OCI-LY3 (cell line): Measurements from ENCODE around the gene ARPC5.

Experiments
- EZH2phosphoT487 ChIP-seq: fragments of 200-600 bp; shearing (Covaris generic); IDR thresholded peaks from 2 replicates; pipeline ENCODE4 v1.6.1; 2018; ENCODE audit warnings: antibody characterized with exemption, mixed run types, low read depth
- TF ChIP-seq, protein P1 (sequence below): fragments of 200-600, 300-600 bp; sonication (generic); IDR thresholded peaks from 2 replicates; pipeline ENCODE4 v1.5.1; 2014; ENCODE audit warnings: antibody characterized with exemption, low read length, low read depth

DNA sequence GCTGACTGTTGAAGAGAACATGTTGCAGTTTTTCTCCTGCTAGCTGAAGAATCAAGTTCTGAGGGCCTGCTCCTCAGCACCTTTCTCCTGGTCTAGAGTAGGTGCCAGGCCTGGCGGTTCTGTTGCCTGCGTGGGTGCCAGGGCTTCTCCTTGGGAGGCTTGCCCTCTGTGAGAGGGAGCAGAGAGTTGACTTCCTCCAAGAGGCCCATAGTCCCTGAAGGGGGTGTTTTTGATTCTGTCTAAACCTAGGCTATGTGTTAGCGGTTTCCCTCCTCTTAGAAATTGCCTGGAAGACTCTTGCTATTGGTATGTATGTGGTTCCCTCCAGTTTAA lies 17.8 kb upstream of the ARPC5 start:
- TF ChIP-seq, protein P1, sequence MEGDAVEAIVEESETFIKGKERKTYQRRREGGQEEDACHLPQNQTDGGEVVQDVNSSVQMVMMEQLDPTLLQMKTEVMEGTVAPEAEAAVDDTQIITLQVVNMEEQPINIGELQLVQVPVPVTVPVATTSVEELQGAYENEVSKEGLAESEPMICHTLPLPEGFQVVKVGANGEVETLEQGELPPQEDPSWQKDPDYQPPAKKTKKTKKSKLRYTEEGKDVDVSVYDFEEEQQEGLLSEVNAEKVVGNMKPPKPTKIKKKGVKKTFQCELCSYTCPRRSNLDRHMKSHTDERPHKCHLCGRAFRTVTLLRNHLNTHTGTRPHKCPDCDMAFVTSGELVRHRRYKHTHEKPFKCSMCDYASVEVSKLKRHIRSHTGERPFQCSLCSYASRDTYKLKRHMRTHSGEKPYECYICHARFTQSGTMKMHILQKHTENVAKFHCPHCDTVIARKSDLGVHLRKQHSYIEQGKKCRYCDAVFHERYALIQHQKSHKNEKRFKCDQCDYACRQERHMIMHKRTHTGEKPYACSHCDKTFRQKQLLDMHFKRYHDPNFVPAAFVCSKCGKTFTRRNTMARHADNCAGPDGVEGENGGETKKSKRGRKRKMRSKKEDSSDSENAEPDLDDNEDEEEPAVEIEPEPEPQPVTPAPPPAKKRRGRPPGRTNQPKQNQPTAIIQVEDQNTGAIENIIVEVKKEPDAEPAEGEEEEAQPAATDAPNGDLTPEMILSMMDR, result no peak
- TF ChIP-seq EZH2phosphoT487, result no peak
